ENCODE measurements around the gene CYLD.
A peak's percentile ranks its signal among the peaks of the same experiment; 100 is the strongest.

The CYLD gene

GRCh38 chr16:50741781-50742575 is at the start of gene CYLD:
Gene CYLD (plus strand): TSS chr16:50742086. CDS start chr16:50749699, 7,613 bp downstream.
- peak; percentile 97 to 99 for DNase-seq (ENCODE audit: low read depth in 2 of 2)

GRCh38 chr16:50692644-50692998 is 49.3 kb upstream of the CYLD start:
- no peak for DNase-seq (ENCODE audit: low read depth in 2 of 2)

GRCh38 chr16:50692999-50693781 is 48.7 kb upstream of the CYLD start, which contains the start of gene NOD2:
Gene NOD2 (plus strand): TSS chr16:50693606. CDS start chr16:50699496, 5,890 bp downstream.
- no peak for DNase-seq (ENCODE audit: low read depth in 2 of 2)

GRCh38 chr16:50694206-50694605 is 47.7 kb upstream of the CYLD start:
- no peak for DNase-seq (ENCODE audit: low read depth in 2 of 2)

GRCh38 chr16:50695017-50696000 is 46.6 kb upstream of the CYLD start:
- no peak for DNase-seq (ENCODE audit: low read depth in 2 of 2)

- DNase-seq (ENCODE audit: low read depth in 2 of 2), result no peak
Observed at GRCh38 chr16:50696126-50696525, 45.8 kb upstream of the CYLD start.

- no peak for DNase-seq (ENCODE audit: low read depth in 2 of 2)
Observed at GRCh38 chr16:50696575-50697420, 45.1 kb upstream of the CYLD start.

- no peak for DNase-seq (ENCODE audit: low read depth in 2 of 2)
Observed at GRCh38 chr16:50697421-50697715, 44.5 kb upstream of the CYLD start.

- no peak for DNase-seq (ENCODE audit: low read depth in 2 of 2)
Observed at GRCh38 chr16:50697881-50698767, 43.8 kb upstream of the CYLD start.

GRCh38 chr16:50699326-50700159 is 42.3 kb upstream of the CYLD start:
- DNase-seq (ENCODE audit: low read depth in 2 of 2), result no peak

- no peak for DNase-seq (ENCODE audit: low read depth in 2 of 2)
Observed at GRCh38 chr16:50702725-50703124, 39.2 kb upstream of the CYLD start.

GRCh38 chr16:50704245-50704644 is 37.6 kb upstream of the CYLD start:
- DNase-seq (ENCODE audit: low read depth in 2 of 2), result no peak

GRCh38 chr16:50705436-50706110 is 36.3 kb upstream of the CYLD start:
- no peak for DNase-seq (ENCODE audit: low read depth in 2 of 2)

- DNase-seq (ENCODE audit: low read depth in 2 of 2), result no peak
Observed at GRCh38 chr16:50706250-50706649, 35.6 kb upstream of the CYLD start.

GRCh38 chr16:50708373-50709060 is 33.4 kb upstream of the CYLD start:
- DNase-seq (ENCODE audit: low read depth in 2 of 2), result no peak

GRCh38 chr16:50709061-50709684 is 32.7 kb upstream of the CYLD start:
- no peak for DNase-seq (ENCODE audit: low read depth in 2 of 2)

- DNase-seq (ENCODE audit: low read depth in 2 of 2), result no peak
Observed at GRCh38 chr16:50709980-50710379, 31.9 kb upstream of the CYLD start.

All from stimulated activated CD8-positive, alpha-beta memory T cell treated with anti-CD3 and anti-CD28 coated beads, Interleukin-2, amount 100 ng/mL, for 1 hour (primary cell).